ENCODE data around the gene FADS1.

The FADS1 gene

DNA sequence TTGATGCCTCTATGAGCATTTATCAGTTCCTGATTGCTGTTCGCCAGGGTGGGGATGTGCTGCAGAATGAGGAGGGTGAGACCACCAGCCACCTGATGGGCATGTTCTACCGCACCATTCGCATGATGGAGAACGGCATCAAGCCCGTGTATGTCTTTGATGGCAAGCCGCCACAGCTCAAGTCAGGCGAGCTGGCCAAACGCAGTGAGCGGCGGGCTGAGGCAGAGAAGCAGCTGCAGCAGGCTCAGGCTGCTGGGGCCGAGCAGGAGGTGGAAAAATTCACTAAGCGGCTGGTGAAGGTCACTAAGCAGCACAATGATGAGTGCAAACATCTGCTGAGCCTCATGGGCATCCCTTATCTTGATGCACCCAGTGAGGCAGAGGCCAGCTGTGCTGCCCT lies 21.3 kb downstream of the FADS1 start:
- H3K36me3 ChIP-seq (ENCODE audit: control insufficient read depth, low read length), result peaks cover 76% of the 10 kb centered on the region

DNA sequence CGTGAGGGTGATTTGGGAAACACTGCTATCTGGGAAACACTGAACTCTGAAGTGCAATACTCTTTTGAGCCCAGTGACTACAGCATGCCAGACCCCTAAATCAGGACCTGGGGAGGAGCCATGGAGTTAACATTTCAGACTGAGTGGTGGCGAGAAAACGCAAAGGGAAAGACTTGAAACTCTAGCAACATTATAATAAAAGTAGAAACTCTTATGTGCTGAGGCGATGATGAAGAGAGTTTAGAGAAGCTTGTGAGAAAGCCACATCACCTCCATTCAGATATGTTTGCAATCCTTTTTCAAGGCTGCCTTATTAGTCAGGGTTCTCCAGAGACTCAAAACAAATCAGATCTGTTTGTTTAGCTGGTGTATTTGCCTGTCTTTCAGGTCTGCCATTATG lies 22.2 kb downstream of the FADS1 start:
- peaks cover 11% of the 10 kb centered on the region for H3F3A ChIP-seq (ENCODE audit: control insufficient read depth, insufficient read depth)
- H3K4me3 ChIP-seq (ENCODE audit: low read length), result peak overlapping the region; percentile 92
- H3K9me2 ChIP-seq (replicated peaks; ENCODE audit: control insufficient read depth, low read length), result no peaks in the 10 kb centered on the region
- no peaks in the 10 kb centered on the region for H3K9me3 ChIP-seq (ENCODE audit: control insufficient read depth, insufficient read depth, low read length)
- no peak for TF ChIP-seq EZH2phosphoT487 (IDR thresholded peaks at IDR 0.05; ENCODE audit: borderline replicate concordance, low read length)
- TF ChIP-seq, protein P1, sequence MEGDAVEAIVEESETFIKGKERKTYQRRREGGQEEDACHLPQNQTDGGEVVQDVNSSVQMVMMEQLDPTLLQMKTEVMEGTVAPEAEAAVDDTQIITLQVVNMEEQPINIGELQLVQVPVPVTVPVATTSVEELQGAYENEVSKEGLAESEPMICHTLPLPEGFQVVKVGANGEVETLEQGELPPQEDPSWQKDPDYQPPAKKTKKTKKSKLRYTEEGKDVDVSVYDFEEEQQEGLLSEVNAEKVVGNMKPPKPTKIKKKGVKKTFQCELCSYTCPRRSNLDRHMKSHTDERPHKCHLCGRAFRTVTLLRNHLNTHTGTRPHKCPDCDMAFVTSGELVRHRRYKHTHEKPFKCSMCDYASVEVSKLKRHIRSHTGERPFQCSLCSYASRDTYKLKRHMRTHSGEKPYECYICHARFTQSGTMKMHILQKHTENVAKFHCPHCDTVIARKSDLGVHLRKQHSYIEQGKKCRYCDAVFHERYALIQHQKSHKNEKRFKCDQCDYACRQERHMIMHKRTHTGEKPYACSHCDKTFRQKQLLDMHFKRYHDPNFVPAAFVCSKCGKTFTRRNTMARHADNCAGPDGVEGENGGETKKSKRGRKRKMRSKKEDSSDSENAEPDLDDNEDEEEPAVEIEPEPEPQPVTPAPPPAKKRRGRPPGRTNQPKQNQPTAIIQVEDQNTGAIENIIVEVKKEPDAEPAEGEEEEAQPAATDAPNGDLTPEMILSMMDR (IDR thresholded peaks at IDR 0.05; ENCODE audit: low read depth, low read length, poor library complexity, severe bottlenecking), result no peak
- peak overlapping the region; percentile 74 for H3K4me2 ChIP-seq (ENCODE audit: low read length)
- H3K27me3 ChIP-seq (ENCODE audit: control insufficient read depth, low read length), result no peaks in the 10 kb centered on the region
- peaks cover 26% of the 10 kb centered on the region for H4K20me1 ChIP-seq (ENCODE audit: control insufficient read depth, insufficient read depth, low read depth, low read length)
- H3K4me1 ChIP-seq (ENCODE audit: control insufficient read depth, low read length), result peaks cover 44% of the 10 kb centered on the region
- H3K36me3 ChIP-seq (ENCODE audit: control insufficient read depth, low read length), result peaks cover 76% of the 10 kb centered on the region
- H3K79me2 ChIP-seq (ENCODE audit: control insufficient read depth, low read length), result peaks cover 98% of the 10 kb centered on the region
- H3K27ac ChIP-seq (ENCODE audit: low read depth, low read length), result no peak overlapping the region

More for the DNA sequence above, 21.3 kb downstream of the FADS1 start:
- H3K4me2 ChIP-seq (ENCODE audit: low read length), result peak overlapping the region; percentile 74; the same call in 1 of the 2 replicates
- H3K27me3 ChIP-seq (ENCODE audit: control insufficient read depth, low read length), result no peaks in the 10 kb centered on the region
- no peaks in the 10 kb centered on the region for H3K9me2 ChIP-seq (replicated peaks; ENCODE audit: control insufficient read depth, low read length)
- H3K4me1 ChIP-seq (ENCODE audit: control insufficient read depth, low read length), result peaks cover 44% of the 10 kb centered on the region
- H3K4me3 ChIP-seq (ENCODE audit: low read length), result no peak overlapping the region; the same call in 1 of the 2 replicates
- no peak overlapping the region for H3K27ac ChIP-seq (ENCODE audit: low read depth, low read length)
- H4K20me1 ChIP-seq (ENCODE audit: control insufficient read depth, insufficient read depth, low read depth, low read length), result peaks cover 26% of the 10 kb centered on the region
- H3F3A ChIP-seq (ENCODE audit: control insufficient read depth, insufficient read depth), result peaks cover 11% of the 10 kb centered on the region
- H3K79me2 ChIP-seq (ENCODE audit: control insufficient read depth, low read length), result peaks cover 98% of the 10 kb centered on the region
- no peaks in the 10 kb centered on the region for H3K9me3 ChIP-seq (ENCODE audit: control insufficient read depth, insufficient read depth, low read length)
- TF ChIP-seq, protein P1 (IDR thresholded peaks at IDR 0.05; ENCODE audit: low read depth, low read length, poor library complexity, severe bottlenecking), result no peak
- no peak for TF ChIP-seq EZH2phosphoT487 (IDR thresholded peaks at IDR 0.05; ENCODE audit: borderline replicate concordance, low read length)

GRCh38 chr11:61793829-61794204 lies 23.0 kb downstream of the FADS1 start:
- H3F3A ChIP-seq (ENCODE audit: control insufficient read depth, insufficient read depth), result peaks cover 11% of the 10 kb centered on the region
- no peaks in the 10 kb centered on the region for H3K9me3 ChIP-seq (ENCODE audit: control insufficient read depth, insufficient read depth, low read length)
- peaks cover 44% of the 10 kb centered on the region for H3K4me1 ChIP-seq (ENCODE audit: control insufficient read depth, low read length)
- no peaks in the 10 kb centered on the region for H3K27me3 ChIP-seq (ENCODE audit: control insufficient read depth, low read length)
- peak overlapping the region; percentile 92 for H3K4me3 ChIP-seq (ENCODE audit: low read length)
- peak overlapping the region; percentile 71 for H3K27ac ChIP-seq (ENCODE audit: low read depth, low read length)
- H3K4me2 ChIP-seq (ENCODE audit: low read length), result peak overlapping the region; percentile 74
- H3K79me2 ChIP-seq (ENCODE audit: control insufficient read depth, low read length), result peaks cover 95% of the 10 kb centered on the region
- peaks cover 26% of the 10 kb centered on the region for H4K20me1 ChIP-seq (ENCODE audit: control insufficient read depth, insufficient read depth, low read depth, low read length)
- H3K9me2 ChIP-seq (replicated peaks; ENCODE audit: control insufficient read depth, low read length), result no peaks in the 10 kb centered on the region
- peaks cover 78% of the 10 kb centered on the region for H3K36me3 ChIP-seq (ENCODE audit: control insufficient read depth, low read length)
- TF ChIP-seq, protein P1 (IDR thresholded peaks at IDR 0.05; ENCODE audit: low read depth, low read length, poor library complexity, severe bottlenecking), result no peak
- TF ChIP-seq EZH2phosphoT487 (IDR thresholded peaks at IDR 0.05; ENCODE audit: borderline replicate concordance, low read length), result no peak
